Measurements from ENCODE around the gene RERG. TPM values are rescaled to one million over a fixed set of nuclear protein-coding genes. Genes with fewer than 3 reads are reported as not detected.

The RERG gene
- total RNA-seq, 4 donors from 2014 or later: 2.9 to 16.5 (median 11.4) TPM

- intact Hi-C loops (cut with DNase I; ENCODE audit: low total_unique reads): no loop called here
- H3K4me3 ChIP-seq (ENCODE audit: low read depth, poor library complexity, severe bottlenecking): no peak overlapping the region
- DNase-seq (ENCODE audit: low spot score in 2 of 2): no peak
- TF ChIP-seq POLR2A (IDR thresholded peaks at IDR 0.05): no peak
Measured at GRCh38 chr12:15130541-15130940, 90.7 kb downstream of the RERG start.

DNA sequence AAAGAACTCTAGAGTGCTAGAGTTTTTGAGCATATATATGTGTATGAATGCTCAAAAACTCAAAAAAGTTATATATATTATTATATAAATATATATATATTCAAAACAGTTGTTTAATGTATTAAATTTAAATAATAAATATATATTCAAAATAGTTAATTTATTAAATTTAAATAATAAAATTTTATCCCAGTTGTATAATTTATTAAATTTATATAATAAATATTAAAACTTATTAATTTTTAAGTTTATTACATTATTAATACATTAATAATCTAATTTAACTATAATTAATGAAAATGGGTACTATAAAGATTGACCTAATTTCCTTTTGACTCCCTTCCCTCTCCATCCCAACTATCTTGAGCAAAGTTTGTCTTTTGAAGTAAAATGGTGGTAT lies 97.8 kb downstream of the RERG start:
- TF ChIP-seq CTCF (IDR thresholded peaks at IDR 0.05) (no peak), POLR2A (IDR thresholded peaks at IDR 0.05) (no peak)
- intact Hi-C loops (cut with DNase I; ENCODE audit: low total_unique reads): no loop called here
- H3K4me3 ChIP-seq (ENCODE audit: low read depth, poor library complexity, severe bottlenecking): no peak overlapping the region
- no peak for DNase-seq (ENCODE audit: low spot score in 2 of 2)

GRCh38 chr12:15122344-15122743 lies 98.9 kb downstream of the RERG start:
- TF ChIP-seq CTCF (IDR thresholded peaks at IDR 0.05) (no peak), POLR2A (IDR thresholded peaks at IDR 0.05) (no peak)
- H3K4me3 ChIP-seq (ENCODE audit: low read depth, poor library complexity, severe bottlenecking): no peak overlapping the region
- intact Hi-C loops (cut with DNase I; ENCODE audit: low total_unique reads): no loop called here
- DNase-seq (ENCODE audit: low spot score in 2 of 2): no peak
- WGBS, 2 donors: 53 to 66% methylated on average over 4 of the region's 4 CpGs

GRCh38 chr12:15118955-15119354 lies 102.3 kb downstream of the RERG start:
- no peak for TF ChIP-seq CTCF (IDR thresholded peaks at IDR 0.05)
- TF ChIP-seq POLR2A (IDR thresholded peaks at IDR 0.05): no peak
- no peak overlapping the region for H3K4me3 ChIP-seq (ENCODE audit: low read depth, poor library complexity, severe bottlenecking)
- no peak for DNase-seq (ENCODE audit: low spot score in 2 of 2)
- intact Hi-C loops (cut with DNase I; ENCODE audit: low total_unique reads): no loop called here
- WGBS, 2 donors: 0 to 40% methylated on average over 1 of the region's 1 CpG

DNA sequence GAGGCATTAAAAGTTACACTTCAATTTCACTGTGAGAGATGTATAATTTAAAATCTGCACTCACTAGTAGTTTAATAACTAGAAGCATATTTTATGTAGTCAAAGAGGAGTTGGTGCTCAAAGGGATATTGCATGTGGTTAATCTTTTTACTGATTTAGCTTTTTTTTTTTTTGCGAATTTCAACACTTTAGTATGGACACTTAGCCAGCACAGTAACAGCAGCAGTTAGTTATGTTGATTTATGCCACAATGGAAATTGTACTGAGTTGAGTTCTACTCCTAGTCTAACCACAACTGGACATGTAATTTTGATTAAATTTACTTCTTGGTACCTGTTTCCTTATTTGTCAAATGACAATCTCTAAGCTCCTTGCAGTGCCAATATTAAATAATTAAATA lies 104.2 kb downstream of the RERG start:
- TF ChIP-seq POLR2A (IDR thresholded peaks at IDR 0.05): no peak
- no peak for TF ChIP-seq CTCF (IDR thresholded peaks at IDR 0.05)

GRCh38 chr12:15116086-15116485 lies 105.1 kb downstream of the RERG start:
- TF ChIP-seq CTCF (IDR thresholded peaks at IDR 0.05) (no peak), POLR2A (IDR thresholded peaks at IDR 0.05) (no peak)
- 26 to 30% methylated on average over 4 of the region's 4 CpGs for WGBS, 2 donors
- intact Hi-C loops (cut with DNase I; ENCODE audit: low total_unique reads): no loop called here
- no peak for DNase-seq (ENCODE audit: low spot score in 2 of 2)
- no peak overlapping the region for H3K4me3 ChIP-seq (ENCODE audit: low read depth, poor library complexity, severe bottlenecking)

More for the DNA sequence above, 104.2 kb downstream of the RERG start:
- H3K4me3 ChIP-seq (ENCODE audit: low read depth, poor library complexity, severe bottlenecking): no peak overlapping the region
- DNase-seq (ENCODE audit: low spot score in 2 of 2): no peak
- WGBS, 2 donors: 64 to 72% methylated on average over 1 of the region's 1 CpG
- intact Hi-C loops (cut with DNase I; ENCODE audit: low total_unique reads): no loop called here

Measured in lower leg skin (tissue), 4 donors.